CD4-positive, alpha-beta T cell treated with Interleukin-17A for 4 hours (primary cell): Measurements from ENCODE around the gene TNFRSF12A.

Experiments
- DNase-seq: peaks from one replicate; pipeline ENCODE4 v3.0.0-alpha.2; 2020; ENCODE audit warnings: mixed read lengths

TNFRSF12A gene

GRCh38 chr16:3012828-3013420 lies 7.2 kb upstream of the TNFRSF12A start, which contains the start of gene CLDN9:
TSS of gene CLDN9 (plus strand) at chr16:3012923. CDS start at chr16:3013363, 440 bp downstream.
- peak; percentile 29 for DNase-seq

GRCh38 chr16:3013491-3013951 lies 6.6 kb upstream of the TNFRSF12A start:
- no peak for DNase-seq

GRCh38 chr16:3013998-3014690 lies 6.0 kb upstream of the TNFRSF12A start:
- no peak for DNase-seq

- no peak for DNase-seq
These were observed 5.2 kb upstream of the TNFRSF12A start for GRCh38 chr16:3014971-3015370.

GRCh38 chr16:3015865-3016521 lies 4.2 kb upstream of the TNFRSF12A start:
- DNase-seq: no peak

- DNase-seq: no peak
These were observed 2.8 kb upstream of the TNFRSF12A start for GRCh38 chr16:3017344-3017743.

GRCh38 chr16:3017794-3018506 lies 2.2 kb upstream of the TNFRSF12A start, which contains the start of gene CLDN6:
TSS of gene CLDN6 (minus strand) at chr16:3018183. CDS start at chr16:3016021, 2,162 bp downstream.
- peak; percentile 60 for DNase-seq

GRCh38 chr16:3019594-3020246 lies 448 bp upstream of the TNFRSF12A start:
- DNase-seq: no peak

- peak; percentile 88 for DNase-seq
These were observed 658 bp downstream of the TNFRSF12A start for GRCh38 chr16:3020604-3021448.

GRCh38 chr16:3021449-3022207 lies 1.5 kb downstream of the TNFRSF12A start:
- peak; percentile 92 for DNase-seq

- peak; percentile 92 for DNase-seq
These were observed 2.1 kb downstream of the TNFRSF12A start for GRCh38 chr16:3022208-3022683.

- DNase-seq: peak; percentile 42
These were observed 2.7 kb downstream of the TNFRSF12A start for GRCh38 chr16:3022684-3023414.

GRCh38 chr16:3023415-3023668 lies 3.2 kb downstream of the TNFRSF12A start:
- peak; percentile 47 for DNase-seq

- DNase-seq: peak; percentile 98
These were observed 3.7 kb downstream of the TNFRSF12A start, which contains the start of the genes HCFC1R1 and THOC6 for GRCh38 chr16:3023669-3024478. TSS of gene HCFC1R1 (minus strand) at chr16:3023942. CDS start at chr16:3023941, 1 bp downstream. TSS of gene THOC6 (plus strand) at chr16:3024035. CDS start at chr16:3024327, 292 bp downstream.

- DNase-seq: no peak
These were observed 5.1 kb downstream of the TNFRSF12A start for GRCh38 chr16:3025032-3026002.

GRCh38 chr16:3026003-3026378 lies 5.8 kb downstream of the TNFRSF12A start:
- no peak for DNase-seq

GRCh38 chr16:3026609-3027488 lies 6.7 kb downstream of the TNFRSF12A start:
- no peak for DNase-seq
